GM18858 (cell line): Measurements from ENCODE around the gene AIFM3.
"Not testable (repeated sequence)": the region's sequence is repeated elsewhere in the genome, so short reads cannot be mapped to it uniquely, and the experiment has no call there.

Experiments
- ATAC-seq: cut with Tn5 transposase; IDR thresholded peaks from one replicate; pipeline ENCODE4 v1.9.1; 2021; ENCODE audit not compliant: unreplicated experiment

AIFM3 gene

DNA sequence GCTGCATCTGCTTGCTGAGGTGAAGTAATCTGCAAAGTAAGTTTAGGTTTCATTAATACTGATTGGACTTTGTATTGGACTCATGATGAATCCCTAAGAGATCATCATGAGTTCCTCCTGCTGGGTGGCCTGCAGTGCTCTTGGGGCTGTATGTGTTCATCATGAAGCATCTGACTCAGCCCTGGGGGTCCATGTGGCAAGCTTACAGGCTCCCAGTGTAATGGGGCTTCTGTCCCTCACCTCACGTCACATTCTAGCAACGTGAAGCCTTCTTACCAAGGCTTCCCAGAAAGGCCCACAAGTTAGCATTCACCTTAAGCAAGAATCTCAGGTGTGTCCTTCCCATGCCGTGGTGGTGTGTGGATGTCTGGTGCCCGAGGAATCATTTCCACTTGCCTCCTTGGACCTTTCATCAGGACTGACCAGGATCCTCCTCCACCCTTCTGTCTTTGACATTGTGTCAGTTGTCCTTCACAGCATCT lies 26.1 kb upstream of the AIFM3 start:
- ATAC-seq = no peak

DNA sequence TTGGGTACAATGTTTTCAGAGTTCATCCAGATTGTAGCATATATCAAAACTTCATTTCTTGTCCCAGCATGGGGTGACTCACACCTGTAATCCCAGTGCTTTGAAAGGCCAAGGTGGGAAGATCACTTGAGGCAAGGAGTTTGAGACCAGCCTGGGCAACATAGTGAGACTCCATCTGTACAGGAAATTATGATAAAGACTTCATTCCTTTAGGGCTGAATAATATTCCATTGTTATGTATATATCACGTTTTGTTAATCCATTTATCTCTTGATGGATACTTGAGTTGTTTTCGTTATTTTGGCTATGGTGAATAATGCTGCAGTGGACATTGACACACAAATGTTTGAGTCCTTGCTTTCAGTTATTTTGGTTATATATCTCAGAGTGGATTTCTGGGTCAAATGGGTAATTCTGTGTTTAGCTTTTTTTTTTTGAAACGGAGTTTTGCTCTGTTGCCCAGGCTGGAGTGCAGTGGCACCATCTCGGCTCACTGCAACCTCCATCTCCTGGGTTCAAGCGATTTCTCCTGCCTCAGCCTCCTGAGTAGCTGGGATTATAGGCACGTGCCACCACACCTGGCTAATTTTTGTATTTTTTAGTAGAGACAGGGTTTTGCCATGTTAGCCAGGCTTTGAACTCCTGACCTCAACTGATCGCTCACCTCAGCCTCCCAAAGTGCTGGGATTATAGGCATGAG lies 24.7 kb upstream of the AIFM3 start:
- ATAC-seq = not testable (repeated sequence)

GRCh38 chr22:20943104-20943933 lies 23.7 kb upstream of the AIFM3 start:
- ATAC-seq = no peak

DNA sequence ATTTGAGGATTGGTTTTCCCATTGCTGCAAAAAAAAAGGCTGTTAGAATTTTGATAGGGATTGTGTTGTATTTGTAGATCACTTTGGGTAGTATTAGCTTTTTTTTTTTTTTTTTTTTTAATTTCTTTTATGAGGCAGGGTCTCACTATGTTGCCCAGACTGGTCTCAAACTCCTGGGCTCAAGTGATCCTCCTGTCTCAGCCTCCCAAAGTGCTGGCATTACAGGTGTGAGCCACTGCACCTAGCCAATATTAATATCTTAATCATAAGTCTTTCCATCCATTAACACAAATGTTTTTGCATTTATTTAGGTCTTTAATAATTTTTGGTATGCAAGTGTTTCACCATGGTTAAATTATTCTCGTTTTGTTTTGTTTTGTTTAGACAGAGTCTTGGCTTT lies 23.0 kb upstream of the AIFM3 start:
- ATAC-seq = no peak

DNA sequence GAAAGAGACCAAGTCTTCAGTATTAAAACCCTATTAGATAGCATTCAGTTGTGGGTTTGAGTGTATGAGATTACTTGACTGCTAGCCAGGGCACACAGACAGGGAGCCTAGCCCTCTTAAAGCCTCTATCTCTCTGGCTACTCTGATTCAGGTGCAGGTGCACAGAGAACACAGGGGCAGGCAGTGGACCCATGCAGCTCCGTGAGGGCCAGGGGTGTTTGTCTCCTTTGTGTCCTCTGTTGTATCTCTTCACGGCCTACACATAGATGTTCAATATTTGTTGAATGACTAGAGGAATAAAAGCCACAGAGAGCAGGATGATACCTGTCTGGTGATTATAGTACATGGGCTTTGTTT lies 21.5 kb upstream of the AIFM3 start:
- ATAC-seq = no peak

DNA sequence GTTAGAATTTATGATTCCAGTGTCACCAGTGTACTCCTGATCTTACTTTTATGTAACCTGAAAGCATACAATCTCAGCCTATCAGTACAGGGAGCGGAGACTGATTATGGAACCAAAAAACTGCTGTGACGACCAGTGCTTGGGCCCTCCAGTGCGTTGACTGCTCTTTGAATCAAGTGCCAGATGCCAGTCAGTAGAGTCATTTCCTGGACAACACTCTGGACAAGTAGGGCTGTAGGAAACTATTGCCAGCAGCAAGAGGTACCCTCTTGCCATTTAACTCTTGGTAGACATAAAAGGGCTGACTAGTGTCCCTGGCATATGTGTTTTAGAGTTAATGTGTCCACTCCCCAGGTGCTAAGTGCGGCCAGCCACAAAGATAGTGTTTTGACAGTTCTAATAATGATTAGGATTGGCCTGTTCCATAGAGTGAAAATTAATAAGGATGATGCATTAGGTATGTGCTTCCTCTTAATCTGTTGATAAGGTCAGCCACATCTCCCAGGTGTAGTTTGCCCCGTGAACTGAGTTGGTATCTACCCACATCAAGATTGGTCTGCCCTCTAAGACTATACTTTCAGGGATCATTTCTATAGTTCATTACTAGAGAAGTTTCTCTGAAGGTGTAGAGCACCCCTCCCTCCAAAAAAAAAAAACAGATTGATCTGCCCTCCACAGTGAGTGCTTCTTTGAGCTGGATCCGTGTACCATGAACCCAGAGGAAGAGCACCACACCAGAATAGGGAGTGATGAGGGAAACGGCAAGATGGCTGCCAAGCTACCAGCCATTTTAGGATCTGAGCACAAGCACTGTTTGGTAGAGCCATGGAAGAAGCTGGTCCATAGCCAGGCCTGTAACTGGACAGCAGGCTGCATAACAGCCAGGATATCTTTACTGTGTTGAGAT lies 20.7 kb upstream of the AIFM3 start:
- ATAC-seq = no peak

DNA sequence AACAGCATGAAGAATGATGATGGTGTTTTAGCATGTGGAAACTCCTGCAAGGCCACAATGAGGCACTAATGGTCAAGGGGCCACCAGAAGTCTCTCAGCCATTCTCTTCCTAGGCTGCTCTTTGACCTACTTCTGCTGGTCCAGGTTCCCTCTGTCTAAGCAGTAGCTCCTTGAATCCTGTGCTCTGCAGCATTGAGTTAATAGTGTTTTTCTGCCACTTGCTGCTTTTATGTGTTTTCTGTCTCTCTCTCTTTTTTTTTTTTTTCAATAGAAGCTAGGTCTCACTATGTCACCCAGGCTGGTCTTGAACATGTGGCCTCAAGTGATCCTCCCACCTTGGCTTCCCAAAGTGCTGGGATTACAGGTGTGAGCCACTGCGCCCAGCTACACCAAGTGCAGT lies 20.1 kb upstream of the AIFM3 start:
- ATAC-seq = no peak

GRCh38 chr22:20948450-20948849 lies 18.6 kb upstream of the AIFM3 start:
- ATAC-seq = no peak

GRCh38 chr22:20948989-20949388 lies 18.1 kb upstream of the AIFM3 start:
- no peak for ATAC-seq

DNA sequence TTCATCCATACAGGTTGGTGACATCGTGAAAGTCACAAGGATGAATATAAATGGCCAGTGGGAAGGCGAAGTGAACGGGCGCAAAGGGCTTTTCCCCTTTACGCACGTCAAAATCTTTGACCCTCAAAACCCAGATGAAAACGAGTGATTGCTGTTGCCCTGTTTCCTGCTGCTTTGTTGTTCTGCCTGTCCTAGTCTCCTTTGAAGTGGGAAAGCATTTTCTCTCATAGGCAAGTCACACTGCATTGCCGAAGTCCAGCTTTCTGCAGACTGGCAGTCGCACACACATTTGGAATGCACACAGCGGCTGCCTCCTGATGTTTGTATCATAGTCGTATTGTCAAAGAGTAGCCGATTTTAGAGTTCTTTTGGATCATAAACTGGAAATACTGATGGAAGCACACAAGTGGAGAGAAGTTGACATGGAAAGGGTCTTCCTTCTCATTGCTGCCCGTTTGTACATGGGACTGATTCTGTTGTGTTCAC lies 17.3 kb upstream of the AIFM3 start:
- ATAC-seq = no peak

DNA sequence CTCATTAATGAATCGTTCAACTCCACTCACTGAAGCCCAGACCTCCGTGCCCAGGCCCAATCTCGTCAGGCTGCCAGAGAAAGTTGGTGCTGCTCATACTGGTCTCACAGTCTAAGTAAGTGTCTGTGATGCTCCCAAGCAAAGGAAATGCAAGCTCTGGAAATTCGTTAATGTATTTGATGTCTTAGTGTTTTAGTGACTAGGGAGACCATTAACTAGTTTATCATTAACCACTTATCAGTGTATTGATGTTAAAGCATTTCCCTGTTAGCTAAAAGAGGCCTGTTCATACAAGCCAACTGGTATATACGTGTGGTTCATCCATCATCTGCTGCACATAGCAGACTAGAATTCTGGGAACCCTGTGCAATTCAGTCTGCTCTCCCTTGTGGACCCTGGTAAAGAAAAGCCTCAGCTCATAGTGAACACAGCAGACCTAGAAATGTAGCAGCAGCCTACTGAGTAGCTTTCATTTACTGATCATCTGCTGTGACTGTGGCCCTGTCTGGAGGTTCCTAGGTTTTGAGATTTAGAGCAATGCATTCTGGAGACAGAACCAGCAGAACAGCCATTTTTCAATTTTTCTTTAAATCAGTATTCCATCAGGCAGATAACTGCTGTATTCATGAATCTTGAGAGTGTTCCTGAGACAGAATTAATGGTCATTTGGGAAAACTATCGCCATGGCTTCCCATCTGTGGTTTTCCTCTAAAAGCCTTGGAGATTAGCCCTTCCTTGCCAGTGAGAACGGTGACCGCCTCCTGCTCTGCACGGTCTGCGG lies 15.7 kb upstream of the AIFM3 start:
- ATAC-seq = no peak

DNA sequence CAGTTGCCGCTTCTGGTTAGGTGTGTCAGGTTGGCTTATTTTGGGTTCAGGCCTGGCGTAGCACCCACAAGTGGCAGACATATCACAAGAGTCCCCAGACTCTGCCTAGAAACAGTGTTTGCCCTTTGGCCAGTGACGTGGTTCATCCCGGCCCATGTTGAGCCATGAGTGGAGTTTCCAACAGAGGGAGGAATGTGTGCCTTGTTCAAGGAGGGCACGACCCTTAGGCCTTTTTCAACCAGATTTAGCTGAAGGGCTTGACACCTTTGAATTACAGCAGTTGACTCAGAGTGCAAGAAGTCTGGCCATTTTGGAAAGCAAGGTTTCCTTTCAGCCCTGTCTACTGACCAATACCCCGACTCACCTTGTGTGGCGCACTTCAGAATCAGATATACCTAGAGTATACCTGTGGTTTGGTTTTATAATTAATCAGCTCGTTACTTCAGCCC lies 15.1 kb upstream of the AIFM3 start:
- no peak for ATAC-seq

DNA sequence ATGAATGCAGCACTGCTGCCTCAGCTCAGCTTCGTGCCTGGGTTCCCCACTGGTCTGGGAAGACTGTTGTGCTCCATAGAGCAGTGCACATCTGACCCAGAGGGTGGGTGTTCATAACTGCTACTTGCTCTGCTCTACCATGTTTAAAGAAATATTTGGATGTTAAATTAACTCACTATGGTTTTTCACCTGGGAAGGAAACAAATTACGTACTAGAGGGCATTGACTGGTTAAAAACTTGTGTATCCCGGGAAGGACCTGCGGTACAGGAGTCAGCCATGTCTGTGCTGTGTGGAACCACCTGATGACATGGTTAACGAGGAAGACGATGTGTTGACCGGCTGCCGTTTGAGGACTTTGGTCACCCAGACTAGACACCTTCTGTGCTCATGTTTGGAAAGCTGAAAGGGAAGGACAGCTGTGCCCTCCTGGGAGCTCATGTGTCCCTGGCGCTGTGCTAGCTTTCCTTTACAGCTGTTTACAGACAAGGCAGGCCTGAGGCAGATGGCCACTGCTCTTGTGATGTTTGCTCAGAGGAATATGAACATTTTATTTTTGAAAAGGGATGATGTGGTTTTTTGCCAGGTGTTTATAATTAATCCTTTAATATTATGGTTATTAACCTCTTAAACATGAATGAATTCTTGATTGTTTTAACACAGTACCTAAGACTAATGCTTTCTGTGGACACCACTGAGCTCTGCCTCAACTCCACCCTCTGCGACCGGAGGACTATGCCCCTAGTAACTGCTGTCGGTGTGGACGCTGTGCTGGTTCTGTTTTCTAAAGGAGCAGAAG lies 14.3 kb upstream of the AIFM3 start:
- no peak for ATAC-seq

- no peak for ATAC-seq
These were observed 13.8 kb upstream of the AIFM3 start for GRCh38 chr22:20953342-20953608.

DNA sequence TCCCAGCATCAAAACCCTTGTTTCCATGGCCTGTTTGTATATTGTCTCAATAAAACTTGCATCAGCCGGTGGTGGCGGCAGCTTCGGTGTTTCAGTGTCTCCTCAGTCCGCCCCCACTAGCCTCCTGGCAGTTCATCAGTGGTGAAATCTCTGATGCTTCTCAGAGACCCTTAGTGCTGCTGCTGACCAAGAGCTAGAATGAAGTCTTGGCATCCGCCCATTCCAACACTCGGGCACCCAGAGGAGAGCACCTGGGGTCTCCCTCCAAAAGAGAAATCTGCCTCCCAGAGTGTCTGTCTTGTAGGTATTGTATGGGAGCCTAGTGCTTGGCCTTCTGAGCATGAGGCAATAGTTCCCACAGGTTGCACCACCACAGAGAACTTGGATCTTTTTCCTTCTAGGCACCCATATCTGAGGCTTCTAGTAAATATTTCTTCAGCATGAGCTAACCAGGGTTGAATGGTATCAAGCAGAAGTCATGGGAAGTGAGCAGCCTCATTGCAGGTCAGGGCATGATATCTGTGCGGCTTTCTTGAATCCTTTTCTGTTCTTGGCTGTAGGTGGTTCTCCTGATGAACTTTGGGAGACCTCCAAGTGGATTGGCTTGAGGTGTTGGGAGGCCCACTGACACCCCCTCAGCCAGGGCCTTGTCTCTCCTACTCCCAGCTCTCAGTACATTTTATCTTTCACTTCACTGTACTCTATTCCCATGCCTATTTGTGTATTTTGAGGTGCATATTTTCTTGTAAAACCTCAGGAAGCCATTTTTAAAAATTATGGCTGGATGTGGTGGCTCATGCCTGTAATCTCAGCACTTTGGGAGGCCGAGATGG lies 13.2 kb upstream of the AIFM3 start:
- ATAC-seq = no peak

DNA sequence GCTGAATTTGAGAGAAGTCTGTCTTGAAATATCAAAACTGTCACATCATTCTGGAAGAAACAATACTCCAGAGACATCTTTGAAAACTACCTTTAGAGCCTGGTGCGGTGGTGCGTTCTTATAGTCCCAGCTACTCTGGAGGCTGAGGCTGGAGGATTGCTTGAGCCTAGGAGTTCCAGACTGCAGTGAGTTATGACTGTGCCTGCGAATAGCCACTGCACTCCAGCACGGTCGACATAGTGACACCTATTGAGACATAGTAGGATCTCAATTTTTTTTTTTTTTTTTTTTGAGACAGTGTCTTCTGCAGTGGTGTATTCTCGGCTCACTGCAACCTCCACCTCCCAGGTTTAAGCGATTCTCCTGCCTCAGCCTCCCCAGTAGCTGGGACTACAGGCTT lies 11.5 kb upstream of the AIFM3 start:
- no peak for ATAC-seq

- ATAC-seq = no peak
These were observed 10.6 kb upstream of the AIFM3 start for GRCh38 chr22:20956258-20957101.

DNA sequence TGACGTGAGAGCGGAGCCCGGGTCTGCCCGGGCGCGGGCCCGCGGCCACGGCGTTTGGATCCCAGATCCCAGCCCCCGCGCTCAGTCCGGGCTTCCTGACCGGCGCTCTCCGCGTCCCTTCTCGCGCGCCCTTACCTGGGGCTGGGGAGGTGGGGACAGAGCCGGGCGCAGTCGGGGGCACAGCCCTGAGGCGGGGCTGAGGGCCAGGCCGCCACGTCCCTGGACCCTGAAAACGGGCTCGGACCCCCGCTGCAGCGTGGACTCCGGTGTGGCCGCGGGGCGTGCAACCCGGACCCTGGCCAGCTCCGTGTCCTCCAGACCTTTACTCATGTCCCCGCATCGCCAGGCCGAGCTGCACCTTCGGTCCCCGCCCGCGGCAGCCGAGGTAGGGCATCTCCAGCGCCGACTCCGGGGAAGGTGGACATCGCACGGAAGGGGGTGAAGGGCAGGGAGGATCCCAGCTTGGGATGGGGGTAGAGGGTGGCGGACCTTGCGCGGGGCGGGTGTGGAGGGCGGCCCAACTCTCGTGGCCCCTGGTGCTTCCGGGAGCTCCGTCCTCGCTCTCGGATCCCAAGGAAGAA lies 9.9 kb upstream of the AIFM3 start:
- no peak for ATAC-seq
